ENCODE results near the gene ULK4.
"Not testable (repeated sequence)": the region's sequence is repeated elsewhere in the genome, so short reads cannot be mapped to it uniquely, and the experiment has no call there.

Gene ULK4

GRCh38 chr3:41746215-41746614 lies 215.7 kb downstream of the ULK4 start:
- no peak for DNase-seq

GRCh38 chr3:41742121-41742520 lies 219.8 kb downstream of the ULK4 start:
- no peak for DNase-seq

- no peak for DNase-seq
Measured at GRCh38 chr3:41740374-41740886, 221.5 kb downstream of the ULK4 start.

- DNase-seq, result no peak
Measured at GRCh38 chr3:41726891-41727290, 235.0 kb downstream of the ULK4 start.

GRCh38 chr3:41717641-41718040 lies 244.3 kb downstream of the ULK4 start:
- DNase-seq, result no peak

DNA sequence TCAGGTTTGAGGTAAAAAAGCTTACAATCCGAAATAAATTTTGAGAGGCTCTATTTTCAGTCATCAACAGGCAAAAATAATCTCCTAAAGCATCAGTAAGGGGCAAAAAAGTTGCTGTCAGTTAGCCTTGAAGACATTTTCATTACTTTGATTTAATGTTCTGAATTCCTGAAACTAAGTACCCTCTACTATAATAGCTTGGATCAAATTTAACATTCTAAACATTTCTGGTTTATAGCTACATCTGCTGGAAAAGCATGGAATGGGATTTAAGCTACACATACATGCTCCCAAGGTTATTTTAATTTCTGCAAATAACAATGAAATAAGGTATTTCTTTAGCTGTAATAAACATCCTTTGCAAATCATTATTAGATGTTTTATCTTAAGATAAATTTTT lies 245.4 kb downstream of the ULK4 start:
- no peak for DNase-seq

DNA sequence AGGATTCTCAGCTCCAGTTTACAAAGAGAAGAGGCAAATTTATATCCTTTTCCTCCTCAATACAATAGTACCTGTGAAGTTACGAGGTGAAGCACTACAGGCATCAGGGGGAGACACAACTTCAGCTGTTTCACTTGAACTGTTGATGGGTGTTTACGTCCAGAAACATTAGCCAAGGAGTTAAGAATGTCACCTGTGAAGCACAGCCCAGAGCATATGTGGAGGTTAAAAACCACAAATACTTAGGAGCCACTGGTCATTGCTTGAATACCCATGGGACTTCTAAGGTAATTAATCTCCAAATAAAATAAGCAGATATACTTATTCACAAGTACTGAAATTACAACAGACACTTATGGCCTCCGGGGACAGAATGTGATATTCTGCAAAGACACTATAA lies 246.5 kb downstream of the ULK4 start:
- DNase-seq, result no peak

DNA sequence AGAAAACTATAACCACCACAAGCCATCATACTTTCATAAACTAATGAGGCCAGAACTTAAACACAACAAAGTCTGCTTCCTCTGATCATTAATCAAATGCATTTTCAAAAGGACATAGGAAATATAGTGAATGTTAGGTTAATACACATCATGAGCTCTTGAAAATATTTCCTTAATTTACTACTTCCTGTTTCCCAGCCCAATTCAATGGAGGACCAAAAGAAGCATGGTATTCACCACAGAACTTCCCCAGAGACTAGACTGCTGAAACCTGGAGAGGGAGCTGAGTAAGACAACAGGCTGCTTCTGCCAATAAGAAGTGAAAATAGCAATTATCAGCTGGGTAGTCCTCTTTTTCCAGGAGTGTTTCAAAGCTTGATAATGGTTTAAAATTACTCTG lies 250.3 kb downstream of the ULK4 start:
- no peak for DNase-seq

DNA sequence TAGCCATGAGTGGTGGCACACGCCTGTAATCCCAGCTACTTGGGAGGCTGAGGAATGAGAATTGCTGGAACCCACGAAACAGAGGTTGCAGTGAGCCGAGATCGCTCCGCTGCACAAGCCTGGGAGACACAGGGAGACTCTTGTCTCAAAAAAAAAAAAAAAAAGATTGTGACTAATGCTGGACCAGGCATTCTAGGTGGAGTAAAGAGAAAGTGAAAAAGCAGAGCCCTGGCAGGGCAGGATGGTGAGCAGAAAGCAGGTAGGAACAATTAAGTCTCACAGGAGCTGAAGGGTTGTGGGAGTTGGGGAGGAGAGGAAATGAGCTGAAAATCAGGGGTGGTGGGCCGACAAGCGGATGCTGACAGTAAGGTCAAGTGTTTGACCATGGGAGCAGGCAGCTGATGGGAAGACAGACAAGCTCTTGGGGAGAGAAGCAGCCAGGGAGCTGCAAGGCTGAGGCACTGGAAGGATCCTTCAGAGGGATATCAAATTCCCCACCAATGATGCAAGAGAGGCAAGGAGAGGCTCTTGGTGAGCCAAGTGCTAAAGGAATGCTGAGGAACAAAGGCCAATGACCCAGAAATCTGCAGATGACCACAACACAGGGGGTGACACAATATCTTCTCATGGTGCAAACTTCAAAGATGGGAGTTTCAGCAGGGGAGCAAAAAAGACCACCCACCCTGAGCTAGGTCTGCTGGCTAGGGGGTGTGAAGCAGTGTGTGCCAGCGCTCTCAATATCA lies 251.1 kb downstream of the ULK4 start:
- DNase-seq, result no peak

DNA sequence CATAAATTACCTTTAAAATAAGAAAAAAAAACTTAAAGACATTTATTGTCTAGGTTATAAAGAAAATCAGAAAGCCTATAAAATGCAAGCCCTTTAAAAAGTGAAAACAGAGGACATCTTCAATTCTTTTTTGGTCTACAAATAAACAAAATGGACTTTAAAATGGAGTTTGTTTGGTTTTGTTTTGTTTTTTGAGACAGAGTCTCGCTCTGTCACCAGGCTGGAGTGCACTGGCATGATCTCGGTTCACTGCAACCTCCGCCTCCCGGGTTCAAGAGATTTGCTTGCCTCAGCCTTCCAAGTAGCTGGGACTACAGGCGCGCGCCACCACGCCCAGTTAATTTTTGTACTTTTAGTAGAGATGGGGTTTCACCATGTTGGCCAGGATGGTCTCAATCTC lies 252.7 kb downstream of the ULK4 start:
- DNase-seq, result not testable (repeated sequence)

GRCh38 chr3:41708176-41708575 lies 253.7 kb downstream of the ULK4 start:
- no peak for DNase-seq

GRCh38 chr3:41705893-41706292 lies 256.0 kb downstream of the ULK4 start:
- DNase-seq, result no peak

DNA sequence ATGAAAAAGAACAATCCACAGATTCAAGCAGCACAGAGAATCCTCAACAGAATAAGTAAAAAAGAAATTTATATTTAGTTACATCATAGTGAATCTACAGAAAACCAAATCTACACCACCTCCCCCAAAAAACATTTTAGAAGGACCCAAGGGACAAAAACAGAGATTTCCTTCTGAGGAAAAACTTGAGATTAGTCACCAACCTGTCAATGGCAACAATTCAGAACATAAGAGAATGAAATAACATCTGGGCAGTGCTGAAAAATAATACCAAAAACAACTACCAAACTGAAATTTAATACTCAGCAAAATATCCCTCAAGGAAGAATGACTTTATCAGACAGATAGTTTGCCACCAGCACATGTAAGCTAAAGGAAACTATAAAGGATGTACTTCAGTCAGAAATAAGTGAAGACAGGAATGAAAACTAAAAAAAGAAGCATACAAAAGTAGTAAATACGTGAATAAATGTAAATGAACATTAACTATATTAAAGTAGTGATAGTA lies 260.7 kb downstream of the ULK4 start:
- DNase-seq, result no peak

- no peak for DNase-seq
Measured at GRCh38 chr3:41700155-41700554, 261.7 kb downstream of the ULK4 start.

DNA sequence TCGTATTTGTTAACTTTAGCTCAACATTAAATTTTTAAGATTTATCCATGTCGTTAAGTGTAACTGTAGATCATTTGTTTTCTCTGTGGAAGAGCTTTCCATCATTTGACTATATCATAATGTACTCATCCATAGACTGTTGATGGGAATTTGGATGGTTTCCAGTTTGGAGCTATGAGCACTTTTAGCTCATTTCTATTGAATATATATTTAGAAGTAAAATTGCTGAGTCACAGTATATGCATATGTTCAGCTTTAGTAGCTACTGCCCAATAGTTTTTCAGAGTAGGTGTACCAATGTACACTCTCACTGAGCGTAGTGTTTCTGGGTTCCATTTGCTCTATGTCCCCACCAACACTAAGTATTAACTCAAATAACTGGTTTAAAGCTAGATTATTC lies 263.0 kb downstream of the ULK4 start:
- no peak for DNase-seq

- DNase-seq, result no peak
Measured at GRCh38 chr3:41697702-41698101, 264.2 kb downstream of the ULK4 start.

- not testable (repeated sequence) for DNase-seq
Measured at GRCh38 chr3:41695806-41696205, 266.1 kb downstream of the ULK4 start.

DNA sequence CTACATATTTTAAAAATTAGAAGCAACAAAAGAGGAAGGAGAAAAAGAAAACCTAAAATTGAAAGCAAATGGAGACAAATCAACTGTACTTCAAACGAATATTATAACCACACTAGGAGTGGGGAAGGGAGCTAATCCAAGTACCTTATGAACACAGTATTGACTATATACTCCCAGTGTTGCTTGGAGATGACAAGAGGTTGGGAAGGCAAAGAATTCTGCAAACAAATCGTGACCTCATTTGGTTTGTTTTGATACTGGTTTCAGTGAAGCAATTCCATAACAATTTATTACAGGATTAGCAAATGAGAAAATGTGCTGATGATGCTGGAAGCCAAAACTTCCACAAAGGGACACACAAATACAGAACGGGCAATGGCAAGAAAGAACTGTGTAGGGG lies 268.1 kb downstream of the ULK4 start:
- DNase-seq, result no peak

DNA sequence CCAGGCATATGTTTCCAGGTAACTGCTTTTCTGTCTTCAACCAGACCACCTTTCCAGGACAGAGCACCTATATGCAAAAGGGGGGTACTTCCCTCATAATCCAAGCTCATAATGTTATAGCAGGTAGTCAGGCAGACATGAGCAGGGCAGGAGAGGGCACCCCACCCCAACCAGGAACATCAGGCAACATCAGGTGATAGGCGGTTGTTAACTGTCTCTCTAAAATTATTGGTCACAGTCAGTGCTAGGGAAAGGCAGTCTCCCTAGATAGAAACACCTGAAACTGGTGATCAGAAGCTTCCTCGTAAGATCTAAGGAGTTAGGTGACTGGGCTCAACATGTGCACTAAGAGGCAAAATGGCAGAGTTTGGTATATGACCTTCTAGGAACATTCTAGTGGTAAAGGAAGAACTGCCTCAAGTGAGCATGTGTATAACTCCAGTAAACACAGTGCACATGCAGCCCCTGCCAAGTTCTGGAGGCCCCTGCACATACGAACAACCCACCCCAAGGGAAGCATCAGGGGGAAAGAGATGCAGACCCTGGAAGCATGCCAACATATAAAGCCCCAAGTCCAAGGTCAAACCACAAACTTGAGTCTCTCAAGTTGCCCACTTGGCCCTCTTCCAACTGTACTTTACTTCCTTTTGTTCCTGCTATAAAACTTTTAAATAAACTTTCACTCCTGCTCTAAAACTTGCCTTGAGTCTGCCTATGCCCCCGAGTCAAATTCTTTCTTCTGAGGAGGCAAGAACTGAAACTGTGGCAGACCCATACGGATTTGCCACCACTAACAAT lies 270.9 kb downstream of the ULK4 start:
- no peak for DNase-seq

GRCh38 chr3:41688595-41689380 lies 273.1 kb downstream of the ULK4 start:
- no peak for DNase-seq

DNA sequence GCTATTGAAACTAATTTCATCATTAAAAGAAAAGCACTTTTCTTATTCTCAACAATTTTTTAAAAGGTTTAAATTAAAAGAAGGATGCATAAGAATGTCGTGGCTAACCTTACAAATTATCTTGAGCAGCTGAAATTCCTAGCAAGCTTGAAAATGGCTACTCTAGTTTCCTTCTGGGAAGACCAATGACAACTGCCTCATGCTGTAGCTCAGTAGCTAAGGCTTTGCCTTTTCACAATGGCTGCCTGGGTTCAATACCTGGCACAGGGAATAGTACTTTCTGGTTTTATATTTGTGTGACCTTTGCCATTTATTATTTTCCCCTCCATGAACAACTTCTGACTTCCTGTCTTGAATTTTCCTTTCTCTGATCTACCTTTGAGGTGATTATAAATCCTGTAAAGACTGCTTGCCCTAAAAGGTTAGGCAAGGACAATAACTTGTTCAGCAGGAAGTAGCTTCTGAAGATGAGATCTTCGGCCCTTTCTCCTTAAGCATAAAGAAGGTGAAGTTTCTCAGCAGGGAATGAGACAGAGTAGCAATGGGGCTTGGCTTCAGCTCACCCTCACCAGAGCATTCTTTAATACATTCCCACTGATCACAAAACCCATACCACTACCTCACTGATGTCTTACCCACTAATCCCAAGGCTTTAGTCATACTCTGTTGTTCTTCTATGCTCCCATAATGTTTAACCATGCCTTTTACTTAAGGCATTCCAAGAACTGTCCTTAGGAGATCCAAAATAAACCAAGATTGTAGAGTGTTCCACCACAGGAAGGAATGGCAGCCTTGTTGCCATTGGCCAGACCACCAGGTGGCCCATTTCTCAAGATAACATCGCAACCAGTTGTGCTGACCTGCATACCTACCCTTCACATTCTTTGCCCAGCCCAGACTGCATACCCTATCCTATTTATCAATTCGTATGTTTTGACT lies 276.8 kb downstream of the ULK4 start:
- DNase-seq, result no peak
